Measurements from ENCODE around the gene RHOB. TPM values are rescaled to one million over a fixed set of nuclear protein-coding genes. Genes with fewer than 3 reads are reported as not detected.

Gene RHOB
- total RNA-seq, 1 donor from 2014 or later = 2,158 TPM

DNA sequence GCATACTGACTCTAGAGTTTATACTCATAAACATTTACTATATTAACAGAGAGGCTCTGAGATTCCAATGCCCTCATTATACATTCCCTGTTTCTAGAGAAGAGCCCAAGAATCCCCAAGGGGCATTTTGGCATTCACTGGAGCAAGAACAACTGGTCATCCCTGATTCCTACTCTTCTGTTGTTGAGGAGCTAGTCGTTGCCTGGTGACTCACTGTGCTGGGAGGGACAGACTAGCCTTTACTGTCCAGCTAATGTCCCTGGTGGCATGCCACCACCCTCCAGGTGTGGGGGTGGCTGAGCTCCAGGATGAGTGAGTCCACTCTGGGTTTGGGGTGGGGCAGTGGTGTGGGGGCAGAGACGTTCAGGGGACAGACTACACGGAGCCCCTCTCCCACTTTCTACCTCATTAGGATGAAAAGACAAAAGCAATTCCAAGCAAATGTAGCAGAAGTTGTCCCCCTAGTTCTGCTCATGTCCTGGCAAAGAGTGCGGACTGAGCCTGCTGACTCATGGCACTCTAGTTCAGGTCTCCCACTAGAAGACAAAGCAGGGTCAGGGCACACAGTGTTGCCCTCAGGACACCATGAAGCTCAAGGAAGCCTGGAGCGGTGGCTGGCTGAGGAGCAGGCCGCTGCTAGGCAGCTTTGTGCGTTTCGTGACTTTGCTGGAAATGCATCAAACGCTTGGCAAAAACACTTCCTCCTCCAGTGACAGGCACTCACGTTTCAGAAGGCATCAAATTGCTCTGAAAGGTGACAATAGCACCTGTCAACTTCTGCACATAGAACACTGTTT lies 49.4 kb downstream of the RHOB start:
- DNase-seq = no peak

DNA sequence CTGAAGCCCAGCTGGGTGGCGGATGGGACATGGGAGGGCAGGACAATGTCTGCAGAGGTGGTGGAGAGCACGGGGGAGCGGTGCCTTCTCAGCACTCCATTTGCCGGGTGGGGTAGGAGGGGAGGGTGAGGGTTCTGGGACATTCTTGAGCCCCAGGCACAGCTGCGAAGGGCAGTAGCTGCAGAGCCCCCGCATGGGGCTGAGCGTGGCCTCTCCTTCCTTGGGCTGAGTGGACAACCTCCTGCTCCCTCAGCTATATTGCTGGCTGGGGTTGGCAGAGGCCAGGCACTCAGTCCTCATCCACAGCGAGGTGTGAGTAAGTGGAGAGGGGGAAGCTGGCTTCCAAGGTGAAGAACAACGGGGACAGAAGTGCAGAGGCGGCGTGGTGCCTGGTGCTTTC lies 50.1 kb downstream of the RHOB start:
- no peak for DNase-seq

Other genes with a start within 250 kb of the RHOB start
- 1.4 and 1.7 TPM in 2 replicates for gene SDC1, start 221.9 kb upstream of the RHOB start, total RNA-seq
- 48.0 and 81.2 TPM in 2 replicates for gene PUM2, start 96.2 kb upstream of the RHOB start, total RNA-seq
- 36.9 and 49.9 TPM in 2 replicates for gene HS1BP3, start 204.0 kb downstream of the RHOB start, total RNA-seq
- gene GDF7, start 220.1 kb downstream of the RHOB start, total RNA-seq = 5.4 and 28.1 TPM in 2 replicates